ENCODE measurements around the gene SCARF1.

DNA sequence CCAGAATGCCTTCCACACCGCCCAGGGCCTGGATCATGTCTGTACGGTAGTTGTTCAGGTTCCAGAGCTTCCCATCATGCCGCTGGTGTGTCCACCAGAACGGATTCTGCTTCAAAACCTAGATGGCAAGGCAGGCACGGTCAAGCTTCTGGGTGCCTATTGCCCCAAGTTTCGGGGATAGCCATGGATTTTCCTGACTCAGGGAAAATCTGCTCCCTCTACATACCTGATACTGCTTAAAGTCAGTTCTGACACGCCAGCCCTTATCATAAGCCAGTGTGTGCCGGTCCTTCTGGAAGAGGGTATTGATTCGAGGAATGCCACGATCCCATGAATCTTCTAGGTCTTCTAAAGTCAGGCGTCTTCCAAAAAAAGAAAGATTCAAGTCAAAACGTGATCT is 15.5 kb upstream of the SCARF1 start:
- TF ChIP-seq CTCF (IDR thresholded peaks at IDR 0.05) (no peak), POLR2A (IDR thresholded peaks at IDR 0.05) (no peak)
